IPS-15b (cell line): Measurements from ENCODE around the gene NR4A1.

Experiments used
- H3K27me3 ChIP-seq: one replicate; pipeline ENCODE4 v1.6.1; 2013; ENCODE audit warnings: low read length; ENCODE audit not compliant: control insufficient read depth, insufficient read depth
- H3K36me3 ChIP-seq: one replicate; pipeline ENCODE4 v1.6.1; 2013; ENCODE audit warnings: low read length; ENCODE audit not compliant: control insufficient read depth, insufficient read depth
- H3K4me1 ChIP-seq: one replicate; pipeline ENCODE4 v1.6.1; 2013; ENCODE audit warnings: mild to moderate bottlenecking, low read length; ENCODE audit not compliant: control insufficient read depth, insufficient read depth
- H3K4me3 ChIP-seq: one replicate; pipeline ENCODE4 v1.5.1; 2013; ENCODE audit warnings: low read depth, low read length
- H3K9ac ChIP-seq: one replicate; pipeline ENCODE4 v1.6.1; 2013; ENCODE audit warnings: low read depth, mild to moderate bottlenecking, low read length
- H3K9me3 ChIP-seq: one replicate; pipeline ENCODE4 v1.6.1; 2013; ENCODE audit warnings: mild to moderate bottlenecking, low read length; ENCODE audit not compliant: control insufficient read depth, insufficient read depth

The NR4A1 gene

DNA sequence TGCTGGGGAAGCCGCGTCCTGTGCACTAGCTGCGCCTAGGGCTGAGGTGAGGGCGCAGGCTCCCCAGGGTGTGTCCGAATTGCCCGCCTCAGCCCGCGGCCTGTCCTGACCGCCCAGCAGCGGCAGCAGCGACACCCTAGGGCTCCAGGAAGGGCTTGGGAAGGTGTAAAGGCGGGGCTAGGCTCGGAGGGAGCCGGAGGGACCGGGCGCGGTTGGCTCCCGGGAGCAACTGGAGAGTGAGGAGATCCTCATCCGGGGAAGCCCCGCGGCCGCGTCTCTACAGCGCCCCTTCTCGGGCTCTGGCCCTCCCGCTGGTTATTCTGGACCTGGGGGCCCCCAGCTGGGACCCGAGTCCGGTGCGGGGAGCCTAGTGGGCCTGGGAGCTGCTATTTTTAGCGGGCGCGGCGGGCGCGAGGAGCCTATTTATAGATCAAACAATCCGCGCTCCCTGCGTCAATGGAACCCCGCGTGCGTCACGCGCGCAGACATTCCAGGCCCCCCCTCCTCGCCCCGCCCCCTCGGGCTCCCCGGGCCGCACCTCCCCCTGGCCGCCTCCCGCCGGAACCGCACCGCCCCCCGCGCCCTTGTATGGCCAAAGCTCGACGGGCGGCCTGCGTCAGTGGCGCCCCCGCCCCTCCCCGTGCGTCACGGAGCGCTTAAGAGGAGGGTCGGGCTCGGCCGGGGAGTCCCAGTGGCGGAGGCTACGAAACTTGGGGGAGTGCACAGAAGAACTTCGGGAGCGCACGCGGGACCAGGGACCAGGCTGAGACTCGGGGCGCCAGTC lies at the start of gene NR4A1:
NR4A1 (plus strand) TSS at position 685 of the 784 bp plus-strand sequence. CDS start 2,887 bp downstream, outside the sequence.
- Histone ChIP-seq H3K36me3 (peaks cover 3% of the 10 kb centered on the region), H3K4me3 (peak within 1 kb of the TSS; percentile 89), H3K9ac (peak within 1 kb of the TSS; percentile 47), H3K9me3 (no peaks in the 10 kb centered on the region), H3K4me1 (peaks cover 8% of the 10 kb centered on the region), H3K27me3 (peaks cover 59% of the 10 kb centered on the region)

DNA sequence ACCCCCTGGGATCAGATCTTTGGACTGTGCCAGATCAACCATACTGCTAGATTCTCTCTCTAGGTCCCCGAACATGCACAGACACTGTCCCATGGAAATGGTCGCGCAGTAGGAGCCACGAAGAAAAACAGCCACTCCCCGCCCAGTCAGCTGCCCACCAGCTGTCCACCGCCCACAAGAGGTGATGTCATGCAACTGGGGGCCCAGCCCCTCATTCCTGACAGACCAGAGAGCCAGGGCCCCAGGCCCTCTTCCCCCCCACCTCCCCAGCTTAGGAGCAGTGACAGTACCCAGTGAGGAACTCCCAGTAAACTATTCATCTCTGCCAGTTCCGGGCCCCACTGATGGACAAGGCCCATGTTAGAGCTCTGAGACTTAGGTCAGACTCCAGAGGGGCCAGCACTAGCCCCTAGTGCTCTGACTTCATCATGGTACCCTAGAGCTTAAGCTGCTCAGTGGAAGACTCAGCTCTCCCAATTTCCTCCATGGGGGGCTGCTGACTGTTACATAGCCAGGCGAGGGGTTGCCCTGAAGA lies 48.2 kb upstream of the NR4A1 start:
- Histone ChIP-seq H3K4me1 (peaks cover 11% of the 10 kb centered on the region), H3K4me3 (no peak overlapping the region), H3K9me3 (no peaks in the 10 kb centered on the region), H3K9ac (no peak overlapping the region), H3K27me3 (peaks cover 35% of the 10 kb centered on the region), H3K36me3 (peaks cover 4% of the 10 kb centered on the region)

DNA sequence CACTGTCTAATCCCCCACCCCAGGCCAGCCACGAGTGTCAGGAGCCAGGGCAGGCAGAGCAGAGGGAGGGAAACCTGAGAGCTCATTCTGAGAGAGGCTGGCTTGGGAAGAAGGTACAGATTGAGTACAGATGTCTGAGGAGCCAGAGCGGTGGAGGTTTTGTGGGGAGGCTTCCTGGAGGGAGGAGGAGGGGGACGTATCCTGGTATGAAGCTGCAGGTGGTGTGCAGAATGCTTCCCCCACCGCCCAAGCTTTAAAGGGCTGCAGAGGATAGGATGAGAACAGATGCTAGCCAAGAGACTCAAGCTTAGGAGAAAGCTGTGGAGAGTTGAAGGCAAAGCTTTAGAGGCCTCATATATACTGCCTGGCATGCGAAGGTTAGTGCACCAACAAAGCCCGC lies 47.7 kb upstream of the NR4A1 start:
- peaks cover 11% of the 10 kb centered on the region for H3K4me1 ChIP-seq
- H3K36me3 ChIP-seq = peaks cover 4% of the 10 kb centered on the region

DNA sequence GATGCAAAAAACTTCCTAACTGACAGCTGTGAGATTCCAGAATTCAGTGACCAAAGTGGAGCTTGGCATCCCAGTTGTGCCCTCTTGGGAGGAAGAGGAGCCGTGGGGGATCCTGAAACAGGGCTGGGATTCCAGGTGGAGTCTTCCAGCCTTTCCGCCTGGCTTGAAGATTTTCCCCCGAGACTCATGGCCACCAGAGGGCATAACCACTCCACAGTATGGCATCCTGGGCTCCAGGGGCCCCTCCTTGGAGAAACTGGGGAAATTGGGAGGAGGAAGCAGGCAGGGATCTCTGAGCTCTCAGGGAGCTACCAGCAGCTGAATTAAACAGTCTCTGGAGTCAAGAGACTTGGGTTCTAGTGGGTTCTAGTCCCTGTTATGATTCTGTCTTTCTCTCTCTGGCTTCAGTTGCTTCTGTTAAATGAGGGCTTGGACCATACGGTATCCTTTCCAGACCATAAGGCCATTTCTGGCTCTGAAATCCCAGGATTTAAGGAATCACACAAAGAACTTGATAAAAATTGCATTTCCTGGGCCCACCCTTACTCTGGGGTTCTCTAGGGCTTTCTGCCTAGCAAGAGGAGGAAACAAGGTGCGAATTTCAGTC lies 47.1 kb upstream of the NR4A1 start:
- peaks cover 4% of the 10 kb centered on the region for H3K36me3 ChIP-seq
- H3K9me3 ChIP-seq = no peaks in the 10 kb centered on the region
- H3K4me1 ChIP-seq = peaks cover 11% of the 10 kb centered on the region
- H3K27me3 ChIP-seq = peaks cover 46% of the 10 kb centered on the region
- no peak overlapping the region for H3K4me3 ChIP-seq
- H3K9ac ChIP-seq = no peak overlapping the region

More for the DNA sequence above, 47.7 kb upstream of the NR4A1 start:
- Histone ChIP-seq H3K9ac (no peak overlapping the region), H3K4me3 (no peak overlapping the region), H3K27me3 (peaks cover 40% of the 10 kb centered on the region), H3K9me3 (no peaks in the 10 kb centered on the region)

DNA sequence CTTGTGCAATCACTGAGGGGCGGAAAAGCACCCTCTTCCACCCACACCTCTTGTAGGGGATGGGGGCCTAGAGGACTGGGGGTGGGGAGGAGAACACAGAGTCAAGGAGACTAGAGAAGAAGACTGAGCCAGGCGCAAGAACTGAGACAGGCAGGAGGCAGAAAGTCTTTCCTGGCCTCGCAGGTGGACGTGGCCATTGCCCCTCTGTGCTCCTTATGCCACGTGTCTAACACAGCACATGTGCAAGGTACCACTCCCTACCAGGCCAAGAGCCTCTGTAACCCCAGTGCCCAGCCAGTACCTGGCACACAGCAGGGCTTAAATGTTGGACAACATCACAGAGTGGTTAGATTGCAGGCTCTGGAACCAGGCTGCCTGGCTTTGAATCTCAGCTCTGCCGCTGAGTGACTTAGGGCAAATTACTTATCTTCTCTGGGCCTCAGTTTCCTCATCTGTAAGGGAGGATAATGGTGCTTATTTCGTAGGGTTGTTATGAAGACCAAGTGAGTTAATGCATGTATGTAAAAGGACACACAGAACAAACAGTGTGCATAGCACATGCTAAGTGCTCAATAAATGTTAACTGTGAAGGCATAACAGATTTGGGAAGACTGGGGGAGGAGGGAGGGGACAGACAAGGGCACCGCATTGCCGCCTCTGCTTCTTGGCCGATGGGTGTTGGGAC lies 45.9 kb upstream of the NR4A1 start:
- Histone ChIP-seq H3K9ac (no peak overlapping the region), H3K4me3 (peak overlapping the region; percentile 42), H3K27me3 (peaks cover 53% of the 10 kb centered on the region), H3K4me1 (peaks cover 16% of the 10 kb centered on the region), H3K36me3 (peaks cover 4% of the 10 kb centered on the region), H3K9me3 (no peaks in the 10 kb centered on the region)

DNA sequence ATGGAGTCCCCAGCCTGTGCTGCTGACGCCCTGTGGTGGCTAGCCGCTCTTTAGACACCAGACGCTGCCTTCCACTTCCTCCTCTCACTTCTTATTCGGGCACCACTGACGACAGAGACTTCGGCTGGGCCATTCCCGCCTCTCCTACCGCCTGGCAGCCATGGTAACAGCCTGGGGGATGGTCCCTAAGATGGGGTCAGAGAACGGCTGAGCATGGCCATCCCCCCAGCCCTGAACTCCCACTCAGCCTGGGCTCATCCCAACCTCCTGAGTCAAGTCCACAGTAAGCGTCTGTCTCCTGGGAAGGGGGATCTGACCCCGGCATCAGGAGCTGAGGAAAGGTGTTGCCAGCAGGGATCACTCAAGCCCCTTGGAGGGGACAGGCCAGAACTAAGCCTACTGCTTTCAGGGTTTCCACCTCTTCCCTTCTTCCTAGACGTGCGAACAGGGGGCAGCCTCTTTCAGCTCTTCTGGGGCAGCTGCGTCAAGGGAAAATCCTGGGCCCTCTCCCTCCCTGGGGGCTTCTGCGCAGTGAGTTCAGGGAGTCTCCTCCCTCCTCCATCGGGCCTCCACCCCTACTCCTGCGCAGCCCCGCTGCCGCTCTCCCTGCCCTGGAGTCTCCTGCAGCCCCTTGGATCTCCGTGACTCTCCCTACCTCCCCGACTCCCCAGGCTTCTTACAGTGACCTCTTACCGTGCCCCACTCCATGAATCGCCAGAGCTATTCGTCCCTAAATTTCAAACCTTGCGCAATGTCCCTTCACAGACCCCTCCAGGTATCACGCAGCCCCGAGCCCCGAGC lies 45.1 kb upstream of the NR4A1 start:
- peaks cover 24% of the 10 kb centered on the region for H3K4me1 ChIP-seq
- H3K4me3 ChIP-seq = peak overlapping the region; percentile 42
- H3K9ac ChIP-seq = no peak overlapping the region
- H3K27me3 ChIP-seq = peaks cover 58% of the 10 kb centered on the region
- no peaks in the 10 kb centered on the region for H3K36me3 ChIP-seq
- H3K9me3 ChIP-seq = no peaks in the 10 kb centered on the region

DNA sequence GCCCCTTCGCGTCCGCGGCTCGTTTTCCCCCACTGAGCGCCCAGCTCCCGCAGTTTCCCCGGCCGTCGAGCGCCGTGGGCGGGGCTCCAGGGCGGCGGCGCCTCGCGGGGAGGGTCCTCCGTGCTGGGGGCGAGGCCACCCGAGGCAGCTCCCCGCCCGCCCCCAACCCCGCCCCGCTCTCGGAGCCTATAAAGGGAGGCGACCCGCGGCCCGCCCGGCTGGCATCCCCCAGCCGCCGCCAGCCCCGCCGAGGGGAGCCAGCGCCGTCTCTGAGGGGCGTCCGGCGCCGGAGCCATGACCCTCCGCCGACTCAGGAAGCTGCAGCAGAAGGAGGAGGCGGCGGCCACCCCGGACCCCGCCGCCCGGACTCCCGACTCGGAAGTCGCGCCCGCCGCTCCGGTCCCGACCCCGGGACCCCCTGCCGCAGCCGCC lies 44.5 kb upstream of the NR4A1 start, which contains the start of gene TAMALIN:
TAMALIN (plus strand) TSS at position 221 of the 432 bp plus-strand sequence; CDS start at position 295, 74 bp downstream.
- H3K9ac ChIP-seq = no peak within 1 kb of the TSS
- H3K4me3 ChIP-seq = peak within 1 kb of the TSS; percentile 50
- peaks cover 60% of the 10 kb centered on the region for H3K27me3 ChIP-seq
- H3K4me1 ChIP-seq = peaks cover 24% of the 10 kb centered on the region
- no peaks in the 10 kb centered on the region for H3K36me3 ChIP-seq
- no peaks in the 10 kb centered on the region for H3K9me3 ChIP-seq

DNA sequence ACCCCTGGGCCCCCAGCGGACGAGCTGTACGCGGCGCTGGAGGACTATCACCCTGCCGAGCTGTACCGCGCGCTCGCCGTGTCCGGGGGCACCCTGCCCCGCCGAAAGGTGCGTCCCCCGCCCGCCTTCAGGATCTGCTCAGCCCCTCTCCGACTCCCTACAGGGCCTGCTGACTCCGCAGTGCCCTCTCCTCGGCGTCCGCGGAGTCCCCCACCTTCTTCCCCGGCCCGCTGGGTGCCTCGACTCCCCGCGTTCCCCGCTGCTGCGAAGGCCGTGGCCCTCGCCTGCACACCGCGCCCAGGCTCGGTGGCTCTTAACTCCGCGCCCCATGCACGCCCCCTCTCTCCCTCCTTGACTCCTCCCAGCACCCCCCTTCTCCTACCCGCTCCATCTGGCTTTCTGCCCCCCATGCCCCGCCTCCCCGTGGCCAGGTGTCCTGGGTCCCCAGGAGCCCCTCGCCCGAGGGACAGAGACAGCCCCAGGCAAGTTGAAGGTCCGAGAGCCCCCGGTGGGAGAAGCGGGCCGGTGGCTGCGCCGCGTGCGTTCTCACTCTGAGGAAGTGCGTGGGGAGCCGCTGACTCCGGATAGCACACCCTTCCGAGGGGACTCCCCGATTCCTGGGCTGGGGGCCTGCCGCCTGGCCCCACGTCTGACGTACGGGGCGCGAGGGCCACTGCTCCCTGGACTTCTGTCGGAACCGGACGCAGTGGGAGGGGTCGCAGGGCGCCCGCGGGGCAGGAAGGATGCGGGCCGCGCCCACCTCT lies 43.9 kb upstream of the NR4A1 start:
- H3K36me3 ChIP-seq = no peaks in the 10 kb centered on the region
- H3K4me3 ChIP-seq = peak overlapping the region; percentile 50
- no peak overlapping the region for H3K9ac ChIP-seq
- H3K27me3 ChIP-seq = peaks cover 60% of the 10 kb centered on the region
- H3K4me1 ChIP-seq = peaks cover 24% of the 10 kb centered on the region
- H3K9me3 ChIP-seq = no peaks in the 10 kb centered on the region

DNA sequence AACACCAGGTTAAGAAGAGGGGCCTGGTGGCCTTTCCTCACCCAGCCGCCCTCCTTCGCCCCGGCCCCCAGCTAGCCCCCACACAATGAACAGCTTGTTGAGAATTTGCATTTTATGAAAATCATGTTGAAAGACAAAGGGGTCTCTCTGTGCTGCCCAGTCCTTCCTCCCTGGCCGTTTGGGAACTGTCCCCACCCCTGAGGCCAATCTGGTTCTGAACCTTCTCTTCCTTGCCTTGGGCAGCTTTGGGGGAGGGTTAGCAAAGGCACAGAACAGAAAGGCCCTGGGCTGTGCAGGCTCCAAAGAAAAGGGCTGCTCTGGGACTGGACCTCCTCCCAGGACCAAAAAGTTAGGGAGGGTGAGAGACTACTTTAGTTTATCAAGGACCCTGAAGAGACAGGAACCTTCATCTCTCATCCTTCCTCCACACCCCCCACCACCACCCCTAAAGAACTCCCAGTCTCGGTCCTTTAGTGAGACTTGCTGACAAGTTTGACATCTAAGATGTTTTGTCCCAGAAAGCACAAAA lies 43.2 kb upstream of the NR4A1 start:
- no peaks in the 10 kb centered on the region for H3K36me3 ChIP-seq
- H3K4me1 ChIP-seq = peaks cover 24% of the 10 kb centered on the region
- no peaks in the 10 kb centered on the region for H3K9me3 ChIP-seq
- H3K9ac ChIP-seq = no peak overlapping the region
- peaks cover 64% of the 10 kb centered on the region for H3K27me3 ChIP-seq
- peak overlapping the region; percentile 8 for H3K4me3 ChIP-seq

DNA sequence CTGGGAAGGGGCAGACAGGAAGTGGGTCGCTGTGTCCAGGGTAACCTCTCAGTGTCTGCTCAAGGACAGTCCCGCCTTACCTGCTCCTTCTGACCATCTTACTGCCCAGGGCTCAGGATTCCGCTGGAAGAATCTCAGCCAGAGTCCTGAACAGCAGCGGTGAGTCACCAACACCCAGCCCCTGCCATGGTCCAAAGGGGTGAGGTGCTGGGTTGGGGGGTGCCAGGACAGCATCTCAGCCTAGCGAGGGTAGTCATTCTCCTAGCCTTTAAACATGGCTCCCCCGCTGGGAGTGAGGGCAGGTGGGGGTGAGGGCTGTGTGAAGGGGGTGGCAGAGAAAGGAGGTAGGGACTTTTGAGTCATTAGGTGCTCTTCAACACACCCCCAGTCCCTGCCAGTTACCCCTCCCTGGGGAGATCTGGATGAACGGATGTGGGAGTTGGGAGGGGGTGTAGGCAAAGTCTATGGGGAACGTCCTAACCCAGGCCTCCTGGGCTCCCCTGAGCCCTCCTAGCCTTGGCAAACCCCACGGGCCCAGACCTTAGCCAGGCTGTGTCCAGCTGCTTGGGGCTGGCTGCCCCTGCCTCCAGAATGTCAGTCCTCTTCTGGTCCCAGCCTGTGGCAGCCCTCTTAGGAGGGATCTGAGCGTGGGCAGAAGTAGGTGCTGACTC lies 42.0 kb upstream of the NR4A1 start:
- Histone ChIP-seq H3K4me3 (no peak overlapping the region), H3K9me3 (no peaks in the 10 kb centered on the region), H3K9ac (no peak overlapping the region), H3K4me1 (peaks cover 22% of the 10 kb centered on the region), H3K27me3 (peaks cover 74% of the 10 kb centered on the region), H3K36me3 (no peaks in the 10 kb centered on the region)
